Left renal cortex interstitium (tissue), 4 donors: ENCODE data around the gene VWA8. TPM values are rescaled to one million over a fixed set of nuclear protein-coding genes. Genes with fewer than 3 reads are reported as not detected.
"Not testable (repeated sequence)": the region's sequence is repeated elsewhere in the genome, so short reads cannot be mapped to it uniquely, and the experiment has no call there.

Experiments
- DNase-seq, 4 donors: peaks; one replicate each; pipeline ENCODE4 v3.0.0-alpha.2; 2013; ENCODE audit warnings: low read depth in 4 of 4, low spot score in 2 of 4, missing footprints in 1 of 4
- polyA plus RNA-seq, 4 donors: library from polyadenylated mRNA; unstranded; fragments of 120-200 nt; gene quantifications; one replicate each; pipeline ENCODE4 v1.2.1, GENCODE V29; 2013; ENCODE audit not compliant: insufficient read length in 4 of 4

VWA8 gene
- polyA plus RNA-seq, 4 donors, result 18.2 to 23.1 (median 19.5) TPM

- no peak for DNase-seq
Observed at GRCh38 chr13:41599619-41600018, 361.3 kb downstream of the VWA8 start.

- DNase-seq, result no peak
Observed at GRCh38 chr13:41597348-41598041, 363.4 kb downstream of the VWA8 start.

GRCh38 chr13:41596190-41596589 is 364.7 kb downstream of the VWA8 start:
- DNase-seq, result peak in 1 of 4 donors; percentile 32

- no peak for DNase-seq
Observed at GRCh38 chr13:41595298-41595697, 365.6 kb downstream of the VWA8 start.

GRCh38 chr13:41590643-41591042 is 370.3 kb downstream of the VWA8 start:
- DNase-seq, result no peak

- DNase-seq, result no peak
Observed at GRCh38 chr13:41590122-41590521, 370.8 kb downstream of the VWA8 start.

- no peak for DNase-seq
Observed at GRCh38 chr13:41589434-41589833, 371.5 kb downstream of the VWA8 start.

GRCh38 chr13:41588899-41589298 is 372.0 kb downstream of the VWA8 start:
- no peak for DNase-seq

- no peak for DNase-seq
Observed at GRCh38 chr13:41588448-41588847, 372.5 kb downstream of the VWA8 start.

GRCh38 chr13:41587490-41587889 is 373.4 kb downstream of the VWA8 start:
- DNase-seq, result no peak

GRCh38 chr13:41586216-41586615 is 374.7 kb downstream of the VWA8 start:
- no peak for DNase-seq

- no peak for DNase-seq
Observed at GRCh38 chr13:41582027-41582463, 378.9 kb downstream of the VWA8 start.

GRCh38 chr13:41580345-41580744 is 380.6 kb downstream of the VWA8 start:
- DNase-seq, result no peak

- no peak for DNase-seq
Observed at GRCh38 chr13:41579881-41580280, 381.0 kb downstream of the VWA8 start.

- no peak for DNase-seq
Observed at GRCh38 chr13:41579168-41579567, 381.7 kb downstream of the VWA8 start.

- DNase-seq, result no peak
Observed at GRCh38 chr13:41578371-41578770, 382.5 kb downstream of the VWA8 start.

- DNase-seq, result no peak
Observed at GRCh38 chr13:41577436-41577835, 383.5 kb downstream of the VWA8 start.

- not testable (repeated sequence) for DNase-seq
Observed at GRCh38 chr13:41573640-41574039, 387.3 kb downstream of the VWA8 start.

- DNase-seq, result not testable (repeated sequence)
Observed at GRCh38 chr13:41571817-41572340, 389.0 kb downstream of the VWA8 start.

- no peak for DNase-seq
Observed at GRCh38 chr13:41568972-41569351, 391.9 kb downstream of the VWA8 start.

GRCh38 chr13:41568143-41568971 is 392.6 kb downstream of the VWA8 start:
- DNase-seq, result no peak

GRCh38 chr13:41567363-41567762 is 393.5 kb downstream of the VWA8 start:
- no peak for DNase-seq
